ENCODE data around the gene CLSTN2. TPM values are rescaled to one million over a fixed set of nuclear protein-coding genes. Genes with fewer than 3 reads are reported as not detected.

CLSTN2 gene
- total and polyA plus RNA-seq, 2 donors from 2014 or later: 2.0 to 12.0 TPM

- intact Hi-C loops (cut with DNase I): no loop called here
- no peak for TF ChIP-seq CTCF (IDR thresholded peaks at IDR 0.05; ENCODE audit: borderline replicate concordance, extremely low read depth, insufficient read depth)
- no peaks in the 10 kb centered on the region for H3K27me3 ChIP-seq (ENCODE audit: control insufficient read depth, insufficient read depth, low read length)
- H3K36me3 ChIP-seq (ENCODE audit: control insufficient read depth in 2 of 3, insufficient read depth in 3 of 3, low read length in 3 of 3): no peaks in the 10 kb centered on the region
- no peak for FAIRE-seq
- H3K27ac ChIP-seq (ENCODE audit: low read depth in 2 of 2, low read length in 2 of 2): no peak overlapping the region
- H3K4me1 ChIP-seq (ENCODE audit: control insufficient read depth in 2 of 3, insufficient read depth in 2 of 3, low read depth in 1 of 3, low read length in 3 of 3): no peaks in the 10 kb centered on the region
- no peak overlapping the region for H3K4me3 ChIP-seq (ENCODE audit: low read length in 3 of 3)
- no peak for DNase-seq
- no peak overlapping the region for H3K9ac ChIP-seq (ENCODE audit: low read length in 3 of 3)
- H3K9me3 ChIP-seq (ENCODE audit: control insufficient read depth in 2 of 3, insufficient read depth in 1 of 3, low read length in 3 of 3): no peaks in the 10 kb centered on the region
Observed at GRCh38 chr3:139988472-139989156, 53.6 kb downstream of the CLSTN2 start.

GRCh38 chr3:139994891-139995290, 59.9 kb downstream of the CLSTN2 start:
- no peaks in the 10 kb centered on the region for H3K9me3 ChIP-seq (ENCODE audit: control insufficient read depth in 2 of 3, insufficient read depth in 1 of 3, low read length in 3 of 3)
- no peak for DNase-seq
- intact Hi-C loops (cut with DNase I): no loop called here
- H3K27ac ChIP-seq (ENCODE audit: low read depth in 2 of 2, low read length in 2 of 2): no peak overlapping the region
- no peak for TF ChIP-seq CTCF (IDR thresholded peaks at IDR 0.05; ENCODE audit: borderline replicate concordance, extremely low read depth, insufficient read depth)
- FAIRE-seq: no peak
- H3K9ac ChIP-seq (ENCODE audit: low read length in 3 of 3): no peak overlapping the region
- no peaks in the 10 kb centered on the region for H3K36me3 ChIP-seq (ENCODE audit: control insufficient read depth in 2 of 3, insufficient read depth in 3 of 3, low read length in 3 of 3)
- no peak overlapping the region for H3K4me3 ChIP-seq (ENCODE audit: low read length in 3 of 3)
- H3K4me1 ChIP-seq (ENCODE audit: control insufficient read depth in 2 of 3, insufficient read depth in 2 of 3, low read depth in 1 of 3, low read length in 3 of 3): no peaks in the 10 kb centered on the region
- H3K27me3 ChIP-seq (ENCODE audit: control insufficient read depth, insufficient read depth, low read length): no peaks in the 10 kb centered on the region

GRCh38 chr3:140004271-140004670, 69.3 kb downstream of the CLSTN2 start:
- DNase-seq (no peak), FAIRE-seq (no peak)
- intact Hi-C loops (cut with DNase I): no loop called here
- no peak for TF ChIP-seq CTCF (IDR thresholded peaks at IDR 0.05; ENCODE audit: borderline replicate concordance, extremely low read depth, insufficient read depth)
- no peaks in the 10 kb centered on the region for H3K27me3 ChIP-seq (ENCODE audit: control insufficient read depth, insufficient read depth, low read length)
- H3K4me3 ChIP-seq (ENCODE audit: low read length in 3 of 3): no peak overlapping the region
- H3K36me3 ChIP-seq (ENCODE audit: control insufficient read depth in 2 of 3, insufficient read depth in 3 of 3, low read length in 3 of 3): no peaks in the 10 kb centered on the region
- H3K9me3 ChIP-seq (ENCODE audit: control insufficient read depth in 2 of 3, insufficient read depth in 1 of 3, low read length in 3 of 3): no peaks in the 10 kb centered on the region
- no peak overlapping the region for H3K9ac ChIP-seq (ENCODE audit: low read length in 3 of 3)
- H3K4me1 ChIP-seq (ENCODE audit: control insufficient read depth in 2 of 3, insufficient read depth in 2 of 3, low read depth in 1 of 3, low read length in 3 of 3): no peaks in the 10 kb centered on the region
- no peak overlapping the region for H3K27ac ChIP-seq (ENCODE audit: low read depth in 2 of 2, low read length in 2 of 2)

- FAIRE-seq (no peak), DNase-seq (no peak)
- Histone ChIP-seq H3K9ac (ENCODE audit: low read length in 3 of 3) (no peak overlapping the region), H3K4me3 (ENCODE audit: low read length in 3 of 3) (no peak overlapping the region), H3K27me3 (ENCODE audit: control insufficient read depth, insufficient read depth, low read length) (no peaks in the 10 kb centered on the region), H3K36me3 (ENCODE audit: control insufficient read depth in 2 of 3, insufficient read depth in 3 of 3, low read length in 3 of 3) (no peaks in the 10 kb centered on the region), H3K9me3 (ENCODE audit: control insufficient read depth in 2 of 3, insufficient read depth in 1 of 3, low read length in 3 of 3) (no peaks in the 10 kb centered on the region), H3K4me1 (ENCODE audit: control insufficient read depth in 2 of 3, insufficient read depth in 2 of 3, low read depth in 1 of 3, low read length in 3 of 3) (no peaks in the 10 kb centered on the region), H3K27ac (ENCODE audit: low read depth in 2 of 2, low read length in 2 of 2) (no peak overlapping the region)
- intact Hi-C loops (cut with DNase I): no loop called here
- no peak for TF ChIP-seq CTCF (IDR thresholded peaks at IDR 0.05; ENCODE audit: borderline replicate concordance, extremely low read depth, insufficient read depth)
Observed at GRCh38 chr3:140006331-140006730, 71.3 kb downstream of the CLSTN2 start.

Data from kidney (tissue), 14 donors.